HepG2 (cell line): ENCODE measurements around the gene FAM20A. TPM values are rescaled to one million over a fixed set of nuclear protein-coding genes. Genes with fewer than 3 reads are reported as not detected.

Experiments used
- ATAC-seq: fragments of 200-7000 bp; cut with Tn5 transposase; 3 replicates; pipeline ENCODE4 v1.9.1; 2020; ENCODE audit warnings: mild to moderate bottlenecking, moderate library complexity
- BruUV-seq: library from RNA; stranded (reverse); fragments of 400-500 nt; replicated peaks from 2 replicates; lab custom pipeline; 2021; lab: Mats Ljungman, UMichigan
- CTCF ChIA-PET: fragments of 300-600 bp; formaldehyde crosslinking; extraction: SDS; loops from one replicate; lab custom pipeline; 2021; ENCODE audit warnings: low total read pairs, inconsistent platforms, low intra/inter-chr PET ratio; lab: Yijun Ruan, JAX
- POLR2A ChIA-PET: fragments of 350-600 bp; sonication (Branson Sonifier 250); formaldehyde crosslinking; loops from one replicate; lab custom pipeline; 2020; ENCODE audit warnings: antibody characterized with exemption, inconsistent platforms; lab: Yijun Ruan, JAX
- DNase-seq: peaks from one replicate; pipeline ENCODE4 v3.0.0-alpha.2; 2015; ENCODE audit warnings: low spot score
- FAIRE-seq: peaks from 3 replicates; lab custom pipeline; 2011; peaks lifted over from hg19 to GRCh38; lab: Jason Lieb, UNC
- H2AFZ ChIP-seq: one replicate; pipeline ENCODE4 v1.6.1; 2011; ENCODE audit warnings: low read length, inconsistent platforms
- H3K27ac ChIP-seq: fragments of 300-600 bp; 3 replicates; pipeline ENCODE4 v1.8.0; 2011; ENCODE audit warnings: mixed run types, mild to moderate bottlenecking, mixed read lengths, low read length, inconsistent platforms; ENCODE audit not compliant: insufficient read depth; ENCODE audit errors: extremely low read length
- H3K27me3 ChIP-seq, 2 experiments: fragments of 200-600 bp in 1 of 2; 2 replicates in 1 of 2; 3 replicates in 1 of 2; pipeline versions ENCODE4 v1.6.0 to v1.8.0; 2011; ENCODE audit warnings: low read length in 2 of 2, mild to moderate bottlenecking in 2 of 2, moderate library complexity in 2 of 2, inconsistent platforms in 1 of 2; ENCODE audit not compliant: insufficient read depth in 2 of 2, control insufficient read depth in 1 of 2
- H3K36me3 ChIP-seq, 2 experiments: fragments of 200-600 bp in 1 of 2; replicated peaks in 1 of 2; 2 replicates in 1 of 2; 3 replicates in 1 of 2; pipeline versions ENCODE4 v1.5.1 to v1.8.0; 2011; ENCODE audit warnings: low read length in 2 of 2, inconsistent platforms in 1 of 2; ENCODE audit not compliant: insufficient read depth in 2 of 2, control insufficient read depth in 1 of 2
- H3K4me1 ChIP-seq: 2 replicates; pipeline ENCODE4 v1.5.1; 2012; ENCODE audit warnings: low read length, inconsistent platforms; ENCODE audit not compliant: insufficient read depth
- H3K4me2 ChIP-seq: 2 replicates; pipeline ENCODE4 v1.6.0; 2011; ENCODE audit warnings: low read depth, low read length, inconsistent platforms
- H3K4me3 ChIP-seq, 3 experiments: fragments of 200-600 bp in 1 of 3; sonication (generic), shearing (Covaris generic) in 1 of 3; replicated peaks in 1 of 3; 2 replicates each; pipeline ENCODE4 v1.5.1; 2011 to 2016; ENCODE audit warnings: low read length in 3 of 3, inconsistent platforms in 2 of 3, low read depth in 2 of 3, mild to moderate bottlenecking in 2 of 3, control low read depth in 1 of 3, mixed read lengths in 1 of 3; ENCODE audit not compliant: insufficient read depth in 1 of 3
- H3K79me2 ChIP-seq: one replicate; pipeline ENCODE4 v1.6.1; 2011; ENCODE audit warnings: low read length, inconsistent platforms; ENCODE audit not compliant: insufficient read depth
- H3K9ac ChIP-seq: 2 replicates; pipeline ENCODE4 v1.6.0; 2011; ENCODE audit warnings: mild to moderate bottlenecking, low read depth, low read length, inconsistent platforms; ENCODE audit not compliant: insufficient read depth
- H3K9me3 ChIP-seq: 2 replicates; pipeline ENCODE4 v1.5.1; 2012; ENCODE audit warnings: mild to moderate bottlenecking, low read length
- H4K20me1 ChIP-seq: 2 replicates; pipeline ENCODE4 v1.6.0; 2011; ENCODE audit warnings: inconsistent platforms, mild to moderate bottlenecking, low read length, moderate library complexity; ENCODE audit not compliant: insufficient read depth
- EZH2 ChIP-seq: conservative IDR thresholded peaks from 2 replicates; pipeline ENCODE4 v1.6.1; 2012; ENCODE audit warnings: mild to moderate bottlenecking, low read depth, low read length, moderate library complexity
- MYNN ChIP-seq: sonication (generic); formaldehyde crosslinking; IDR thresholded peaks from 2 replicates; pipeline ENCODE4 v1.4.0; 2020; ENCODE audit warnings: mild to moderate bottlenecking, low read depth, missing genetic modification reagents
- NFIB ChIP-seq: sonication (generic); formaldehyde crosslinking; IDR thresholded peaks from 2 replicates; pipeline ENCODE4 v1.9.0; 2021; ENCODE audit warnings: missing genetic modification reagents, mild to moderate bottlenecking, borderline replicate concordance
- RBM39 ChIP-seq: fragments of 200-400 bp; formaldehyde crosslinking; IDR thresholded peaks from one replicate; pipeline ENCODE4 v1.6.1; 2018; ENCODE audit warnings: antibody characterized with exemption, mild to moderate bottlenecking, low read depth, low read length; ENCODE audit not compliant: poor library complexity, severe bottlenecking
- SKI ChIP-seq: fragments of 450-650 bp; IDR thresholded peaks from one replicate; pipeline ENCODE4 v1.6.1; 2018; ENCODE audit warnings: mild to moderate bottlenecking; ENCODE audit not compliant: partially characterized antibody
- ZNF350 ChIP-seq: sonication (generic); formaldehyde crosslinking; IDR thresholded peaks from 2 replicates; pipeline ENCODE4 v1.4.0; 2020; ENCODE audit warnings: mild to moderate bottlenecking, low read depth, missing genetic modification reagents, borderline replicate concordance
- ZNF446 ChIP-seq: sonication (generic); formaldehyde crosslinking; IDR thresholded peaks from 2 replicates; pipeline ENCODE4 v1.5.0; 2020; ENCODE audit warnings: mild to moderate bottlenecking, missing genetic modification reagents
- ZNF546 ChIP-seq: sonication (generic); formaldehyde crosslinking; conservative IDR thresholded peaks from 2 replicates; pipeline ENCODE4 v1.8.1; 2023; ENCODE audit warnings: mild to moderate bottlenecking, missing genetic modification reagents
- ZNF607 ChIP-seq: sonication (generic); formaldehyde crosslinking; IDR thresholded peaks from 2 replicates; pipeline ENCODE4 v1.5.1; 2020; ENCODE audit warnings: missing genetic modification reagents, mild to moderate bottlenecking, borderline replicate concordance
- ZNF878 ChIP-seq: sonication (generic); formaldehyde crosslinking; IDR thresholded peaks from 2 replicates; pipeline ENCODE4 v1.8.1; 2023; ENCODE audit warnings: mild to moderate bottlenecking, missing genetic modification reagents, moderate library complexity
- WGBS: methylation state at CpG from one replicate; pipeline ENCODE4 v1.1.6; 2017; ENCODE audit warnings: low lambda C conversion rate; 5-methylcytosine and 5-hydroxymethylcytosine counted together
- in situ Hi-C: cut with HindIII; loops from 2 replicates; pipeline ENCODE4 v1.10.0; 2017; ENCODE audit warnings: low pct_unique_long_range_greater_than_20kb; ENCODE audit not compliant: extremely low pct_ligation_motif_present
- intact Hi-C: fragments of 100-400 bp; cut with micrococcal nuclease; formaldehyde crosslinking; loops from one replicate; pipeline ENCODE4 v1.10.0; 2022; ENCODE audit not compliant: unreplicated experiment
- polyA plus RNA-seq, 8 experiments: library from polyadenylated mRNA; depleted of rRNA in 3 of 8; stranded (reverse) in 7 of 8; unstranded in 1 of 8; fragments of >200 nt; fragmentation: Illumina TruSeq in 4 of 8; extraction: Trizol in 4 of 8; gene quantifications; 2 replicates each; pipeline versions ENCODE4 v1.2.1 to v1.2.3, GENCODE V29; 2011 to 2016; ENCODE audit warnings: low read depth in 4 of 8, missing spikeins in 1 of 8, mixed read lengths in 1 of 8; ENCODE audit not compliant: insufficient read depth in 1 of 8
- total RNA-seq, 5 experiments: library from RNA; depleted of rRNA; stranded (reverse); fragments of >200 nt; fragmentation: Illumina TruSeq; extraction: Trizol; gene quantifications; 2 replicates each; pipeline ENCODE4 v1.2.3, GENCODE V29; 2016; ENCODE audit warnings: low read depth in 1 of 5
- TF ChIP-seq, protein P1 (sequence below): sonication (generic); formaldehyde crosslinking; IDR thresholded peaks from 2 replicates; pipeline ENCODE4 v1.5.1; 2020; ENCODE audit warnings: missing genetic modification reagents, mild to moderate bottlenecking, borderline replicate concordance
- TF ChIP-seq, protein P2 (sequence below): sonication (generic); formaldehyde crosslinking; IDR thresholded peaks from 2 replicates; pipeline ENCODE4 v1.4.0; 2020; ENCODE audit warnings: missing genetic modification reagents
- TF ChIP-seq, protein P3 (sequence below): sonication (generic); formaldehyde crosslinking; IDR thresholded peaks from 2 replicates; pipeline ENCODE4 v1.5.0; 2020; ENCODE audit warnings: mild to moderate bottlenecking, missing genetic modification reagents, borderline replicate concordance

Gene FAM20A
- total and polyA plus RNA-seq, 2 of the 13 experiments (the other 11 are each of a cell fraction or from before 2014, with no cell fraction given) = 9.3 to 20.7 TPM

DNA sequence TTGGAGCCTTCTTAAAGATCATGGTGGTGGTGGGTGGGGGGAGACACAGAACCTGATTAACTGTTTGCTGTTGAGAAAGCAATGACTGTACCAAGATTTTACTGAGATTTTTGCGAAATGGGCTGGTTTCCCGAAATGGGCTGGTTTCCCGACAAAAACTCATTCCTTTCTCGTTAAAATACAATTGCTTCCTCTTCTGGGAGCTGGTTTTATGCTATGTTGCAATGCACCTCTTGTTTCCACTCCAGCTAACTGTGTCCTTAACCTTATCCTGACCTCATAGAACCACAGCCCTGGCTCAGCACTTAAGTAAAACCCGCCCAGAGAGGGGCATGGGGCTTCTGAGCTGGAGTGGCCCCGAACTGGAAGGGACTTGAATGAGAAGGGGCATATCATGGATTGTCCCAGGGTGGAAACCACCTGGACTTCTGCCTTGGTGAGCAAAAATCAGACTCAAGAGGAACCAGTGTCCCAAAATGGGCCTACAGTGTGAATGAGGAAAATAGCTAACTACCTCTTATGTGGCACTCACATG is 20.9 kb downstream of the FAM20A start:
- Histone ChIP-seq H3K9ac (peak overlapping the region; percentile 31; the same call in 1 of the 2 replicates), H3K36me3 (no peaks in the 10 kb centered on the region), H3K4me1 (peaks cover 51% of the 10 kb centered on the region), H3K4me3 (no peak overlapping the region; a peak in 1 of 6 replicates), H2AFZ (no peak overlapping the region), H3K4me2 (peak overlapping the region; percentile 64), H3K27ac (peak overlapping the region; percentile 61), H3K79me2 (no peaks in the 10 kb centered on the region), H4K20me1 (no peaks in the 10 kb centered on the region), H3K27me3 (no peaks in the 10 kb centered on the region), H3K9me3 (no peaks in the 10 kb centered on the region)
- intact Hi-C loops = no loop called here
- in situ Hi-C loops = no loop called here
- peak; percentile 72 for ATAC-seq
- CTCF ChIA-PET = no interaction called here
- FAIRE-seq = peak; percentile 72
- BruUV-seq = TSS peak; percentile 73
- WGBS = 6% methylated on average over 6 of the region's 6 CpGs
- POLR2A ChIA-PET = interaction anchor here (1.1 to 2.4 kb wide), 11 partner anchors 10 to 241 kb away, joined by 4 to 22 read pairs (median 8); partner anchors contain the start of genes FAM20A, PRKAR1A and WIPI1
- peak; percentile 88 for DNase-seq
- no peak for TF ChIP-seq ZNF446 (CRISPR knock-in tag)
- TF ChIP-seq EZH2 = no peak
- TF ChIP-seq, protein P1, sequence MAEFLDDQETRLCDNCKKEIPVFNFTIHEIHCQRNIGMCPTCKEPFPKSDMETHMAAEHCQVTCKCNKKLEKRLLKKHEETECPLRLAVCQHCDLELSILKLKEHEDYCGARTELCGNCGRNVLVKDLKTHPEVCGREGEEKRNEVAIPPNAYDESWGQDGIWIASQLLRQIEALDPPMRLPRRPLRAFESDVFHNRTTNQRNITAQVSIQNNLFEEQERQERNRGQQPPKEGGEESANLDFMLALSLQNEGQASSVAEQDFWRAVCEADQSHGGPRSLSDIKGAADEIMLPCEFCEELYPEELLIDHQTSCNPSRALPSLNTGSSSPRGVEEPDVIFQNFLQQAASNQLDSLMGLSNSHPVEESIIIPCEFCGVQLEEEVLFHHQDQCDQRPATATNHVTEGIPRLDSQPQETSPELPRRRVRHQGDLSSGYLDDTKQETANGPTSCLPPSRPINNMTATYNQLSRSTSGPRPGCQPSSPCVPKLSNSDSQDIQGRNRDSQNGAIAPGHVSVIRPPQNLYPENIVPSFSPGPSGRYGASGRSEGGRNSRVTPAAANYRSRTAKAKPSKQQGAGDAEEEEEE (CRISPR knock-in tag) = no peak
- TF ChIP-seq, protein P2, sequence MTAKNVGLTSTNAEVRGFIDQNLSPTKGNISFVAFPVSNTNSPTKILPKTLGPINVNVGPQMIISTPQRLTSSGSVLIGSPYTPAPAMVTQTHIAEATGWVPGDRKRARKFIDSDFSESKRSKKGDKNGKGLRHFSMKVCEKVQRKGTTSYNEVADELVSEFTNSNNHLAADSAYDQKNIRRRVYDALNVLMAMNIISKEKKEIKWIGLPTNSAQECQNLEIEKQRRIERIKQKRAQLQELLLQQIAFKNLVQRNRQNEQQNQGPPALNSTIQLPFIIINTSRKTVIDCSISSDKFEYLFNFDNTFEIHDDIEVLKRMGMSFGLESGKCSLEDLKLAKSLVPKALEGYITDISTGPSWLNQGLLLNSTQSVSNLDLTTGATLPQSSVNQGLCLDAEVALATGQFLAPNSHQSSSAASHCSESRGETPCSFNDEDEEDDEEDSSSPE (CRISPR knock-in tag) = no peak
- TF ChIP-seq NFIB (CRISPR knock-in tag) = no peak
- no peak for TF ChIP-seq ZNF878
- no peak for TF ChIP-seq ZNF546
- TF ChIP-seq, protein P3, sequence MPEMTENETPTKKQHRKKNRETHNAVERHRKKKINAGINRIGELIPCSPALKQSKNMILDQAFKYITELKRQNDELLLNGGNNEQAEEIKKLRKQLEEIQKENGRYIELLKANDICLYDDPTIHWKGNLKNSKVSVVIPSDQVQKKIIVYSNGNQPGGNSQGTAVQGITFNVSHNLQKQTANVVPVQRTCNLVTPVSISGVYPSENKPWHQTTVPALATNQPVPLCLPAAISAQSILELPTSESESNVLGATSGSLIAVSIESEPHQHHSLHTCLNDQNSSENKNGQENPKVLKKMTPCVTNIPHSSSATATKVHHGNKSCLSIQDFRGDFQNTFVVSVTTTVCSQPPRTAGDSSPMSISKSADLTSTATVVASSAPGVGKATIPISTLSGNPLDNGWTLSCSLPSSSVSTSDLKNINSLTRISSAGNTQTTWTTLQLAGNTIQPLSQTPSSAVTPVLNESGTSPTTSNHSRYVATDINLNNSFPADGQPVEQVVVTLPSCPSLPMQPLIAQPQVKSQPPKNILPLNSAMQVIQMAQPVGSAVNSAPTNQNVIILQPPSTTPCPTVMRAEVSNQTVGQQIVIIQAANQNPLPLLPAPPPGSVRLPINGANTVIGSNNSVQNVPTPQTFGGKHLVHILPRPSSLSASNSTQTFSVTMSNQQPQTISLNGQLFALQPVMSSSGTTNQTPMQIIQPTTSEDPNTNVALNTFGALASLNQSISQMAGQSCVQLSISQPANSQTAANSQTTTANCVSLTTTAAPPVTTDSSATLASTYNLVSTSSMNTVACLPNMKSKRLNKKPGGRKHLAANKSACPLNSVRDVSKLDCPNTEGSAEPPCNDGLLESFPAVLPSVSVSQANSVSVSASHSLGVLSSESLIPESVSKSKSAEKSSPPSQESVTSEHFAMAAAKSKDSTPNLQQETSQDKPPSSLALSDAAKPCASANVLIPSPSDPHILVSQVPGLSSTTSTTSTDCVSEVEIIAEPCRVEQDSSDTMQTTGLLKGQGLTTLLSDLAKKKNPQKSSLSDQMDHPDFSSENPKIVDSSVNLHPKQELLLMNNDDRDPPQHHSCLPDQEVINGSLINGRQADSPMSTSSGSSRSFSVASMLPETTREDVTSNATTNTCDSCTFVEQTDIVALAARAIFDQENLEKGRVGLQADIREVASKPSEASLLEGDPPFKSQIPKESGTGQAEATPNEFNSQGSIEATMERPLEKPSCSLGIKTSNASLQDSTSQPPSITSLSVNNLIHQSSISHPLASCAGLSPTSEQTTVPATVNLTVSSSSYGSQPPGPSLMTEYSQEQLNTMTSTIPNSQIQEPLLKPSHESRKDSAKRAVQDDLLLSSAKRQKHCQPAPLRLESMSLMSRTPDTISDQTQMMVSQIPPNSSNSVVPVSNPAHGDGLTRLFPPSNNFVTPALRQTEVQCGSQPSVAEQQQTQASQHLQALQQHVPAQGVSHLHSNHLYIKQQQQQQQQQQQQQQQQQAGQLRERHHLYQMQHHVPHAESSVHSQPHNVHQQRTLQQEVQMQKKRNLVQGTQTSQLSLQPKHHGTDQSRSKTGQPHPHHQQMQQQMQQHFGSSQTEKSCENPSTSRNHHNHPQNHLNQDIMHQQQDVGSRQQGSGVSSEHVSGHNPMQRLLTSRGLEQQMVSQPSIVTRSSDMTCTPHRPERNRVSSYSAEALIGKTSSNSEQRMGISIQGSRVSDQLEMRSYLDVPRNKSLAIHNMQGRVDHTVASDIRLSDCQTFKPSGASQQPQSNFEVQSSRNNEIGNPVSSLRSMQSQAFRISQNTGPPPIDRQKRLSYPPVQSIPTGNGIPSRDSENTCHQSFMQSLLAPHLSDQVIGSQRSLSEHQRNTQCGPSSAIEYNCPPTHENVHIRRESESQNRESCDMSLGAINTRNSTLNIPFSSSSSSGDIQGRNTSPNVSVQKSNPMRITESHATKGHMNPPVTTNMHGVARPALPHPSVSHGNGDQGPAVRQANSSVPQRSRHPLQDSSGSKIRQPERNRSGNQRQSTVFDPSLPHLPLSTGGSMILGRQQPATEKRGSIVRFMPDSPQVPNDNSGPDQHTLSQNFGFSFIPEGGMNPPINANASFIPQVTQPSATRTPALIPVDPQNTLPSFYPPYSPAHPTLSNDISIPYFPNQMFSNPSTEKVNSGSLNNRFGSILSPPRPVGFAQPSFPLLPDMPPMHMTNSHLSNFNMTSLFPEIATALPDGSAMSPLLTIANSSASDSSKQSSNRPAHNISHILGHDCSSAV (CRISPR knock-in tag) = no peak
- TF ChIP-seq SKI = no peak
- TF ChIP-seq RBM39 = no peak
- no peak for TF ChIP-seq MYNN (CRISPR knock-in tag)
- TF ChIP-seq ZNF350 (CRISPR knock-in tag) = peak; percentile 34; the same call in 1 of the 2 replicates
- no peak for TF ChIP-seq ZNF607
